Measurements from ENCODE around the gene EDEM2. TPM values are rescaled to one million over a fixed set of nuclear protein-coding genes. Genes with fewer than 3 reads are reported as not detected.
"Not testable (repeated sequence)": the region's sequence is repeated elsewhere in the genome, so short reads cannot be mapped to it uniquely, and the experiment has no call there.

The EDEM2 gene
- total RNA-seq: 11.5 TPM
- long read RNA-seq, transcript EDEM2-202 (11 exons, 1,919 nt): major isoform, 16 of 22 reads
- long read RNA-seq, partial matches to known transcripts: 2 of 22 reads
- long read RNA-seq, other reads (novel, unspliced or antisense): 3 of 22 reads

DNA sequence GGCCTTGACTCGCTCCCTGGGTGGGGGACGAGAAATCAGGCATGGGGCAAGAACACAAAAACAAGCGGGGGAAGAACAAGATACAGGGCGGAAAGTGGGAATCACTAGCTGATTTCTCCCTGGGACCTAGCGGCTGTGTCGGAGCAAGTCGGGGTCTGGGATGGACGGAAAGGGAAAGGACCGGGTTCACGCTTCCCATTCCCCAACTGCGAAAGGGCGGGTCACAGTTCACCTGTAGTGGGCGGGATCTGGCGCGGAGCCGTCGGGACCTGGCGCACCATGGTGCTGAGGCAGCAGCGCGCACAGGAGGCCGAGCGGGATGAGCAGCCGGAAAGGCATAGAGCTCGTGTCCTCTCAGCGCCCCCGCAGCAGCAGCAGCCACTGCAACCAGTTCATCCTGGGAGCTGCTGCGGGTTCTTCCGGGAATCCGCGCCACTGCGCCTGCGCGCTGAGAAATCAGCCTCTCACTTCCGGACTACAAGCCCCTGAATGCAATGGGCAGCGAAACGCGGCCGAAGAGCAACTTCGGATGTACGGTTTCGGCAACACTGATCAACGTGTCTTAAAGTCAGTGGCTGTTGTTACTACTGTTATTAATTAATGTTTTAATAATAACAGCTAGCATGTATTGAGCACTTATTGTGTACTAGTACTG is at the start of gene EDEM2:
EDEM2 (minus strand) TSS at position 417 of the 655 bp plus-strand sequence; CDS start at position 339, 78 bp downstream.
- DNase-seq (ENCODE audit: low spot score): peak; percentile 96
- intact Hi-C loops (cut with DNase I): no loop called here

DNA sequence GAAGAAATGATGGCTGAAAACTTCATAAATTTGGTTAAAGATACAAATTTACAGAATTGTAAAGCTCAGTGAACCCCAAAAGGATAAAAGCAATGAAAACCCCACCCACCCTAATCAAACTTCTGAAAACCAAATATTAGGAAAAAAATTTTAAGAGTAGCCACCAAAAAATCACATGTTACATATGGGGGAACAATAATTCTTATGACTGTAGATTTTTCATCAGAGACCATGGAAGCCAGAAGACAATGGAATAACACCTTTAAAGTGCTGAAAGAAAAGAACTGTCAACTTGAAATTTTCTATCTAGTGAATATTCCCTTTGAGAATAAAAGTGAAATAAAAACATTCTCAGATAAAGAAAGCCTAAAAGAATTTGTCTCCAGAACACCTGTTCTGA is 49.2 kb upstream of the EDEM2 start:
- intact Hi-C loops (cut with DNase I): no loop called here
- DNase-seq (ENCODE audit: low spot score): no peak

GRCh38 chr20:35193031-35193791 is 46.1 kb upstream of the EDEM2 start:
- intact Hi-C loops (cut with DNase I): not testable (repeated sequence)

GRCh38 chr20:35192118-35192872 is 45.2 kb upstream of the EDEM2 start:
- intact Hi-C loops (cut with DNase I): no loop called here
- no peak for DNase-seq (ENCODE audit: low spot score)

More at GRCh38 chr20:35193031-35193791, 46.1 kb upstream of the EDEM2 start:
- not testable (repeated sequence) for DNase-seq (ENCODE audit: low spot score)

- DNase-seq (ENCODE audit: low spot score): no peak
- intact Hi-C loops (cut with DNase I): no loop called here
Measured at GRCh38 chr20:35191419-35192117, 44.4 kb upstream of the EDEM2 start.

- DNase-seq (ENCODE audit: low spot score): no peak
- intact Hi-C loops (cut with DNase I): no loop called here
Measured at GRCh38 chr20:35190556-35190955, 43.4 kb upstream of the EDEM2 start.

DNA sequence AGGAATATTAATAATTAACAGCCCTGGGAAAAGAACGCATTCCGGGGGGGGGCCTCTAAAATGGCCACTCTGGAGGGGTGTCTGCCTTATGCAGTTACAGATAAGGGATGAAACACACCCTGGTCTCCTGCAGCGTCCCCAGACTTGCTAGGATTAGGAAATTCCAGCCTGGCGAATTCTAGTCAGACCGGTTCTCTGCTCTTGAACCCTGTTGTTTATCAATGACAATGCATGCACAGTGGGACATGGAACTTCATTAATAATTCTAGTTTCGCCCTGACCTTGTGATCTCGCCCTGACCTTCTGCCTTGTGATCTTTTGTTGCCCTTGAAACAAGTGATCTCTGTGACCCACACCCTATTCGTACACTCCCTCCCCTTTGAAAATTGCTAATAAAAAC is 42.1 kb upstream of the EDEM2 start:
- intact Hi-C loops (cut with DNase I): not testable (repeated sequence)

DNA sequence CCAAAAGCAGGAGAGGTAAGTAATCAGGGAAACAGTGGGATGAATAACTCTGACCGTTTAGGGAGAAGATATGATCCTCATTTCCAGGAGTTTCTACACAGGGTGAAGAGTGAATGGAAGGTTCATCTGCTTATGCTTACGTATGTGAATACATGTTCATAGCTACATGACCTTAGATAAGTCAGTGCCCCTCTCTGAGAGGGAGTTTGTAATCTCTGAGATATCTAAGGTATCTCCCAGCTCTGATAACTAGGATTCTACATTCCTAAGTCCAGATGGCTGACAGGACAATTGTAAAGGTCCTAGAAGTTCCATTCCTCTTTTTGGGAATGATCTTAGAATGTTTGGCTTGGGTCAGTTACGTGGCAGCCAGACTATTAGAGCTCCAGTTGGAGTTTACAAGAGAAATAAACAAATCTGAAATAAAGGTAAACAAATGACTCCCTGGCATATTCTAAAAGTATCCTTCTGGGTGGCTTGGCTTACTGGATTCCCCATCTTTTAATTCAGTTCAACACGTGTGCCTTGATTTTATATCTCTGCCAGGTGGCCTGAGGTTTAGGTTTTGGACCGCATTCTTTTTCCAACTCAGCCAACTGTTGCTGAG is 40.6 kb upstream of the EDEM2 start:
- DNase-seq (ENCODE audit: low spot score): no peak
- intact Hi-C loops (cut with DNase I): no loop called here

More for the DNA sequence above, 42.1 kb upstream of the EDEM2 start:
- DNase-seq (ENCODE audit: low spot score): not testable (repeated sequence)

DNA sequence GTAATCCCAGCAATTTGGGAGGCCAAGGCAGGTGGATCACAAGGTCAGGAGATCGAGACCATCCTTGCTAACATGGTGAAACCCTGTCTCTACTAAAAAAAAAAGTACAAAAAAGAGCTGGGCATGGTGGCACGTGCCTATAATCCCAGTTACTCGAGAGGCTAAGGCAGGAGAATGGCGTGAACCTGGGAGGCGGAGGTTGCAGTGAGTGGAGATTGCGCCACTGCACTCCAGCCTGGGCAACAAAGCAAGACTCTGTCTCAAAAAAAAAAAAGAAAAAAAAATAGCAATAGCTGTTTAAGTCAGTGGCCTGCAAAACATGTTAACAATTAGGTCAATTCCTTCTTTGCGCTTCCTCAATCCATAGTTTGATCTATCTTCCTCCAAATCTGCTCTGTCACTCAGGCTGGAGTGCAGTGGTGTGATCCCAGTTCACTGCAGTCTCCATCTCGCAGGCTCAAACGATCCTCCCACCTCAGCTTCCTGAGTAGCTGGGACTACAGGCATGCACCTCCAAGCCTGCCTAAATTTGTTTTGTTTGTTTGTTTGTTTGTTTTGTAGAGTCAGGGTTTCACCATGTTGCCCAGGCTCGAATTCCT is 39.7 kb upstream of the EDEM2 start:
- intact Hi-C loops (cut with DNase I): not testable (repeated sequence)

DNA sequence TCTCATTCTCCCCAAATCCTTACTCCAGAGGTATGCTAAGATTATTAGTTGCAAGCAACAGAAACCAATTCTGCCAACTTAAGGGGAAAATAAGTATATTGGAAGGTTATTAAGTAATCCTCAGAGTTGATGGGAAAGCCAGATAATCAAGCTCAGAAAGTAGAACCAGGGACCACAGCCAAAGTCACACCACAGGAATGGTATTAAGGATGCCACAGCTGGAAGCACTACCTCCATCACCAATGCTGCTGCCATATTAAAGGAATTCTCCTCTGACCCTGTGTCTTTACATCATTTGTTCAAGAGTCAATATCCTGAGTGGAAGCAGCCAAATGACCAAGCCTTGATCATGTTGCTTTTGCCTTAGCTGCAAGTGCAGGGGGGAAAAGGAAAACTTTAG is 34.6 kb upstream of the EDEM2 start:
- DNase-seq (ENCODE audit: low spot score): no peak
- intact Hi-C loops (cut with DNase I): no loop called here

More for the DNA sequence above, 39.7 kb upstream of the EDEM2 start:
- DNase-seq (ENCODE audit: low spot score): not testable (repeated sequence)

GRCh38 chr20:35180266-35180665 is 33.1 kb upstream of the EDEM2 start:
- DNase-seq (ENCODE audit: low spot score): no peak
- intact Hi-C loops (cut with DNase I): no loop called here

- DNase-seq (ENCODE audit: low spot score): no peak
- intact Hi-C loops (cut with DNase I): no loop called here
Measured at GRCh38 chr20:35179292-35180212, 32.4 kb upstream of the EDEM2 start.

GRCh38 chr20:35176132-35176531 is 29.0 kb upstream of the EDEM2 start:
- DNase-seq (ENCODE audit: low spot score): no peak
- intact Hi-C loops (cut with DNase I): no loop called here

- no peak for DNase-seq (ENCODE audit: low spot score)
- intact Hi-C loops (cut with DNase I): no loop called here
Measured at GRCh38 chr20:35174458-35175216, 27.5 kb upstream of the EDEM2 start.

- DNase-seq (ENCODE audit: low spot score): no peak
- intact Hi-C loops (cut with DNase I): no loop called here
Measured at GRCh38 chr20:35173576-35174192, 26.5 kb upstream of the EDEM2 start.

DNA sequence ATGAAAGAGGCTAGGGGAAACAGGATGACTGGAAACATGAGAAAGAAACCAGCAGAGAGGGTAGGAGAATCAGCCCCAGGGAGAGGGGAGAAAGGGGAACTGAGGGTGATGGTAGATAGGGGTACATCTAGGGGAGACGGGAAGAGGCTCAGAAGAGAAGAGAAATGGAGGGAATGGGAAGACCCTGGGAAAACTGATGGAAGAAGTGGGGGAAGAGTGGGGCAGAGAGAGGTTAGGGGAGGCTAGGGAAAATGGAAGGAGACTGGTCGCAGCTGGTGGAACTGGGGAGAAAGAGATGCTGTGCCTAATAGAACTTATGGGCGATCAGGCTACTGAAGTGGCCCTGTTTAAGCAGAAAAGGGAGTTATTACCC is 25.3 kb upstream of the EDEM2 start:
- intact Hi-C loops (cut with DNase I): no loop called here
- DNase-seq (ENCODE audit: low spot score): no peak
